Hepatocyte (in vitro differentiated cells): ENCODE data around the gene CFB.

ENCODE experiments used
- CTCF ChIP-seq: fragments of 200-600 bp; sonication (generic); IDR thresholded peaks from 2 replicates; pipeline ENCODE4 v1.5.1; 2016; ENCODE audit warnings: antibody characterized with exemption, mild to moderate bottlenecking; ENCODE audit not compliant: poor library complexity
- EZH2 ChIP-seq: fragments of 200-600 bp; sonication (generic); IDR thresholded peaks from 2 replicates; pipeline ENCODE4 v1.6.1; 2016; ENCODE audit warnings: antibody characterized with exemption, mild to moderate bottlenecking, borderline replicate concordance
- EZH2phosphoT487 ChIP-seq: fragments of 200-600 bp; sonication (generic); IDR thresholded peaks from one replicate; pipeline ENCODE4 v1.6.1; 2018; ENCODE audit warnings: antibody characterized with exemption, mild to moderate bottlenecking, low read depth, moderate library complexity; ENCODE audit not compliant: unreplicated experiment, severe bottlenecking

GRCh38 chr6:31915351-31915750 lies 30.5 kb upstream of the CFB start:
- TF ChIP-seq EZH2 (no peak), CTCF (no peak), EZH2phosphoT487 (no peak)
